ENCODE measurements around the gene NCLN.

NCLN gene

GRCh38 chr19:3206216-3206953, 20.7 kb downstream of the NCLN start:
- no peak for DNase-seq
- POLR2A ChIA-PET = no interaction called here
- H3K4me1 ChIP-seq (ENCODE audit: control extremely low read depth in 1 of 4, control insufficient read depth in 4 of 4, insufficient read depth in 4 of 4, low read length in 3 of 4) = no peaks in the 10 kb centered on the region
- H3K4me3 ChIP-seq (ENCODE audit: control insufficient read depth in 1 of 7, extremely low read depth in 1 of 7, insufficient read depth in 4 of 7, low read depth in 2 of 7, low read length in 6 of 7) = no peak overlapping the region
- CTCF ChIA-PET = no interaction called here
- H3K36me3 ChIP-seq (ENCODE audit: control insufficient read depth in 4 of 4, insufficient read depth in 4 of 4, low read length in 3 of 4) = peaks cover 0 to 67% (median 37%) of the 10 kb centered on the region in 4 experiments
- H3K27me3 ChIP-seq (replicated peaks in 2 of 5; ENCODE audit: control insufficient read depth in 4 of 5, insufficient read depth in 5 of 5, low read length in 4 of 5) = no peaks in the 10 kb centered on the region
- WGBS (ENCODE audit: insufficient coverage) = 96% methylated on average over 13 of the region's 28 CpGs
- no peaks in the 10 kb centered on the region for H3K9me3 ChIP-seq (ENCODE audit: control extremely low read depth in 1 of 5, control insufficient read depth in 4 of 5, insufficient read depth in 2 of 5, low read depth in 1 of 5, low read length in 4 of 5)
- H3K27ac ChIP-seq (ENCODE audit: insufficient read depth in 1 of 2, low read depth in 1 of 2, low read length in 2 of 2, poor library complexity in 1 of 2, severe bottlenecking in 2 of 2) = no peak overlapping the region

- no peak for DNase-seq
- Histone ChIP-seq H3K27ac (ENCODE audit: insufficient read depth in 1 of 2, low read depth in 1 of 2, low read length in 2 of 2, poor library complexity in 1 of 2, severe bottlenecking in 2 of 2) (no peak overlapping the region), H3K27me3 (replicated peaks in 2 of 5; ENCODE audit: control insufficient read depth in 4 of 5, insufficient read depth in 5 of 5, low read length in 4 of 5) (no peaks in the 10 kb centered on the region), H3K4me3 (ENCODE audit: control insufficient read depth in 1 of 7, extremely low read depth in 1 of 7, insufficient read depth in 4 of 7, low read depth in 2 of 7, low read length in 6 of 7) (no peak overlapping the region), H3K36me3 (ENCODE audit: control insufficient read depth in 4 of 4, insufficient read depth in 4 of 4, low read length in 3 of 4) (peaks cover 0 to 61% (median 34%) of the 10 kb centered on the region in 4 experiments), H3K9me3 (ENCODE audit: control extremely low read depth in 1 of 5, control insufficient read depth in 4 of 5, insufficient read depth in 2 of 5, low read depth in 1 of 5, low read length in 4 of 5) (no peaks in the 10 kb centered on the region), H3K4me1 (ENCODE audit: control extremely low read depth in 1 of 4, control insufficient read depth in 4 of 4, insufficient read depth in 4 of 4, low read length in 3 of 4) (no peaks in the 10 kb centered on the region)
- WGBS (ENCODE audit: insufficient coverage) = 96% methylated on average over 32 of the region's 43 CpGs
- ChIA-PET POLR2A (no interaction called here), CTCF (no interaction called here)
Measured at GRCh38 chr19:3207461-3208242, 21.9 kb downstream of the NCLN start.

- POLR2A ChIA-PET = no interaction called here
- Histone ChIP-seq H3K27me3 (replicated peaks in 2 of 5; ENCODE audit: control insufficient read depth in 4 of 5, insufficient read depth in 5 of 5, low read length in 4 of 5) (no peaks in the 10 kb centered on the region), H3K4me3 (ENCODE audit: control insufficient read depth in 1 of 7, extremely low read depth in 1 of 7, insufficient read depth in 4 of 7, low read depth in 2 of 7, low read length in 6 of 7) (no peak overlapping the region), H3K9me3 (ENCODE audit: control extremely low read depth in 1 of 5, control insufficient read depth in 4 of 5, insufficient read depth in 2 of 5, low read depth in 1 of 5, low read length in 4 of 5) (no peaks in the 10 kb centered on the region), H3K36me3 (ENCODE audit: control insufficient read depth in 4 of 4, insufficient read depth in 4 of 4, low read length in 3 of 4) (peaks cover 0 to 55% (median 31%) of the 10 kb centered on the region in 4 experiments), H3K4me1 (ENCODE audit: control extremely low read depth in 1 of 4, control insufficient read depth in 4 of 4, insufficient read depth in 4 of 4, low read length in 3 of 4) (no peaks in the 10 kb centered on the region), H3K27ac (ENCODE audit: insufficient read depth in 1 of 2, low read depth in 1 of 2, low read length in 2 of 2, poor library complexity in 1 of 2, severe bottlenecking in 2 of 2) (no peak overlapping the region)
- CTCF ChIA-PET = interaction anchor here (1.0 to 1.7 kb wide), 2 partner anchors 13 to 15 kb away, joined by 3 to 4 read pairs; no protein-coding TSS in a partner anchor
- DNase-seq = no peak
- 96% methylated on average over 24 of the region's 33 CpGs for WGBS (ENCODE audit: insufficient coverage)
Measured at GRCh38 chr19:3208317-3209207, 22.8 kb downstream of the NCLN start.

GRCh38 chr19:3210347-3211017, 24.8 kb downstream of the NCLN start:
- ChIA-PET POLR2A (no interaction called here), CTCF (interaction anchor here (0.5 to 1.7 kb wide), 7 partner anchors 11 to 277 kb away, joined by 3 to 5 read pairs (median 3); no protein-coding TSS in a partner anchor)
- H3K27ac ChIP-seq (ENCODE audit: insufficient read depth in 1 of 2, low read depth in 1 of 2, low read length in 2 of 2, poor library complexity in 1 of 2, severe bottlenecking in 2 of 2) = no peak overlapping the region
- no peak overlapping the region for H3K4me3 ChIP-seq (ENCODE audit: control insufficient read depth in 1 of 7, extremely low read depth in 1 of 7, insufficient read depth in 4 of 7, low read depth in 2 of 7, low read length in 6 of 7)
- no peaks in the 10 kb centered on the region for H3K4me1 ChIP-seq (ENCODE audit: control extremely low read depth in 1 of 4, control insufficient read depth in 4 of 4, insufficient read depth in 4 of 4, low read length in 3 of 4)
- DNase-seq = peak; percentile 31 to 61 (median 40)
- peaks cover 0 to 37% (median 19%) of the 10 kb centered on the region in 4 experiments for H3K36me3 ChIP-seq (ENCODE audit: control insufficient read depth in 4 of 4, insufficient read depth in 4 of 4, low read length in 3 of 4)
- no peaks in the 10 kb centered on the region for H3K27me3 ChIP-seq (replicated peaks in 2 of 5; ENCODE audit: control insufficient read depth in 4 of 5, insufficient read depth in 5 of 5, low read length in 4 of 5)
- no peaks in the 10 kb centered on the region for H3K9me3 ChIP-seq (ENCODE audit: control extremely low read depth in 1 of 5, control insufficient read depth in 4 of 5, insufficient read depth in 2 of 5, low read depth in 1 of 5, low read length in 4 of 5)
- 38% methylated on average over 12 of the region's 20 CpGs for WGBS (ENCODE audit: insufficient coverage)

- WGBS (ENCODE audit: insufficient coverage) = 97% methylated on average over 8 of the region's 12 CpGs
- Histone ChIP-seq H3K4me1 (ENCODE audit: control extremely low read depth in 1 of 4, control insufficient read depth in 4 of 4, insufficient read depth in 4 of 4, low read length in 3 of 4) (no peaks in the 10 kb centered on the region), H3K27me3 (replicated peaks in 2 of 5; ENCODE audit: control insufficient read depth in 4 of 5, insufficient read depth in 5 of 5, low read length in 4 of 5) (no peaks in the 10 kb centered on the region), H3K27ac (ENCODE audit: insufficient read depth in 1 of 2, low read depth in 1 of 2, low read length in 2 of 2, poor library complexity in 1 of 2, severe bottlenecking in 2 of 2) (no peak overlapping the region), H3K9me3 (ENCODE audit: control extremely low read depth in 1 of 5, control insufficient read depth in 4 of 5, insufficient read depth in 2 of 5, low read depth in 1 of 5, low read length in 4 of 5) (no peaks in the 10 kb centered on the region), H3K4me3 (ENCODE audit: control insufficient read depth in 1 of 7, extremely low read depth in 1 of 7, insufficient read depth in 4 of 7, low read depth in 2 of 7, low read length in 6 of 7) (no peak overlapping the region), H3K36me3 (ENCODE audit: control insufficient read depth in 4 of 4, insufficient read depth in 4 of 4, low read length in 3 of 4) (peaks cover 0 to 33% (median 16%) of the 10 kb centered on the region in 4 experiments)
- no peak for DNase-seq
- POLR2A ChIA-PET = no interaction called here
- CTCF ChIA-PET = interaction anchor here (0.5 to 1.7 kb wide), 5 partner anchors 11 to 276 kb away, joined by 3 to 5 read pairs (median 3); no protein-coding TSS in a partner anchor
Measured at GRCh38 chr19:3211191-3211590, 25.5 kb downstream of the NCLN start.

GRCh38 chr19:3213159-3213558, 27.4 kb downstream of the NCLN start:
- Histone ChIP-seq H3K36me3 (ENCODE audit: control insufficient read depth in 4 of 4, insufficient read depth in 4 of 4, low read length in 3 of 4) (peaks cover 0 to 16% (median 5%) of the 10 kb centered on the region in 4 experiments), H3K4me1 (ENCODE audit: control extremely low read depth in 1 of 4, control insufficient read depth in 4 of 4, insufficient read depth in 4 of 4, low read length in 3 of 4) (no peaks in the 10 kb centered on the region), H3K4me3 (ENCODE audit: control insufficient read depth in 1 of 7, extremely low read depth in 1 of 7, insufficient read depth in 4 of 7, low read depth in 2 of 7, low read length in 6 of 7) (no peak overlapping the region), H3K27me3 (replicated peaks in 2 of 5; ENCODE audit: control insufficient read depth in 4 of 5, insufficient read depth in 5 of 5, low read length in 4 of 5) (no peaks in the 10 kb centered on the region), H3K27ac (ENCODE audit: insufficient read depth in 1 of 2, low read depth in 1 of 2, low read length in 2 of 2, poor library complexity in 1 of 2, severe bottlenecking in 2 of 2) (no peak overlapping the region), H3K9me3 (ENCODE audit: control extremely low read depth in 1 of 5, control insufficient read depth in 4 of 5, insufficient read depth in 2 of 5, low read depth in 1 of 5, low read length in 4 of 5) (no peaks in the 10 kb centered on the region)
- DNase-seq = no peak
- ChIA-PET POLR2A (no interaction called here), CTCF (no interaction called here)
- 100% methylated on average over 6 of the region's 7 CpGs for WGBS (ENCODE audit: insufficient coverage)

Data from common myeloid progenitor, CD34-positive (primary cell).